ENCODE data around the gene INHBE. TPM values are rescaled to one million over a fixed set of nuclear protein-coding genes. Genes with fewer than 3 reads are reported as not detected.

The INHBE gene
- total RNA-seq, 2 experiments from 2014 or later, result not detected

DNA sequence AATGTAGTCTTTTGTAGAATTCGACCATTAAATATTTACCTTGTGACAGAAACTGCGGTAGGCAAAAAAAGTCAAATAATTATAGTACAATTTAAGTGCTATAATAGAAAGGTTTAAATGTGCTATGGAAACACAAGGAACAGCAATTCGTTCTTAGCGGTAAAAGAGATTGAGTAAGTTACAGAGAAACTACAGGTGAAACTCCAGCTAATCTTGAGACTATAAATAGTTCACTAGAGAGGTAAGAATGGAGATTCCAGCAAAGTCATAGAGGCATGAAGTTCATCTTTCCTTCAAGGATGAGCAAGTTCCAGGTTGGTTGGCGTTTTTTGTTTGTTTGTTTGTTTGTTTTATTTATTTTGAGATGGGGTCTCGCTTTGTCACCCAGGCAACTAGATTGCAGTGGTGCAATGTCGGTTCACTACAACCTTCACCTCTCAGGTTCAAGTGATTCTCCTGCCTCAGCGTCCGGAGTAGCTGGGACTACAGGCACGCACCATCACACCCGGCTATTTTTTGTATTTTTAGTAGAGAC lies 23.4 kb upstream of the INHBE start:
- H3K9me3 Mint-ChIP-seq, result no peaks in the 10 kb centered on the region
- Histone ChIP-seq H3K36me3 (ENCODE audit: insufficient read depth, low read length) (no peaks in the 10 kb centered on the region), H3K9me3 (ENCODE audit: control insufficient read depth in 1 of 2, insufficient read depth in 1 of 2, low read length in 2 of 2) (no peaks in the 10 kb centered on the region), H3K4me1 (ENCODE audit: insufficient read depth, low read length) (peaks cover 29% of the 10 kb centered on the region), H3K4me3 (ENCODE audit: low read length) (peak overlapping the region; percentile 70), H3K27me3 (ENCODE audit: control insufficient read depth in 1 of 2, insufficient read depth in 2 of 2, low read length in 2 of 2) (no peaks in the 10 kb centered on the region), H3K27ac (ENCODE audit: low read depth in 1 of 2, low read length in 2 of 2) (peak overlapping the region; percentile 82 to 94)
- intact Hi-C loops (cut with DNase I, micrococcal nuclease), result no loop called here
- TF ChIP-seq, protein P1, sequence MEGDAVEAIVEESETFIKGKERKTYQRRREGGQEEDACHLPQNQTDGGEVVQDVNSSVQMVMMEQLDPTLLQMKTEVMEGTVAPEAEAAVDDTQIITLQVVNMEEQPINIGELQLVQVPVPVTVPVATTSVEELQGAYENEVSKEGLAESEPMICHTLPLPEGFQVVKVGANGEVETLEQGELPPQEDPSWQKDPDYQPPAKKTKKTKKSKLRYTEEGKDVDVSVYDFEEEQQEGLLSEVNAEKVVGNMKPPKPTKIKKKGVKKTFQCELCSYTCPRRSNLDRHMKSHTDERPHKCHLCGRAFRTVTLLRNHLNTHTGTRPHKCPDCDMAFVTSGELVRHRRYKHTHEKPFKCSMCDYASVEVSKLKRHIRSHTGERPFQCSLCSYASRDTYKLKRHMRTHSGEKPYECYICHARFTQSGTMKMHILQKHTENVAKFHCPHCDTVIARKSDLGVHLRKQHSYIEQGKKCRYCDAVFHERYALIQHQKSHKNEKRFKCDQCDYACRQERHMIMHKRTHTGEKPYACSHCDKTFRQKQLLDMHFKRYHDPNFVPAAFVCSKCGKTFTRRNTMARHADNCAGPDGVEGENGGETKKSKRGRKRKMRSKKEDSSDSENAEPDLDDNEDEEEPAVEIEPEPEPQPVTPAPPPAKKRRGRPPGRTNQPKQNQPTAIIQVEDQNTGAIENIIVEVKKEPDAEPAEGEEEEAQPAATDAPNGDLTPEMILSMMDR (IDR thresholded peaks at IDR 0.05), result no peak
- CTCF ChIA-PET, result interaction anchor here (1.3 to 2.0 kb wide), 2 partner anchors 24 to 27 kb away, joined by 3 to 6 read pairs; partner anchors contain the start of gene GLI1
- no peak for DNase-seq
- H3K4me3 Mint-ChIP-seq, result peak overlapping the region; percentile 97
- peaks cover 36% of the 10 kb centered on the region for H3K4me1 Mint-ChIP-seq (ENCODE audit: low read depth)
- H3K27me3 Mint-ChIP-seq, result no peaks in the 10 kb centered on the region
- ATAC-seq (ENCODE audit: poor library complexity), result no peak
- POLR2A ChIA-PET, result interaction anchor here (1.3 kb wide), 1 partner anchor 27 kb away, joined by 7 read pairs; the partner anchor contains the start of gene GLI1
- H3K36me3 Mint-ChIP-seq (ENCODE audit: low read depth), result peaks cover 15% of the 10 kb centered on the region
- H3K27ac Mint-ChIP-seq, result peak overlapping the region; percentile 99

DNA sequence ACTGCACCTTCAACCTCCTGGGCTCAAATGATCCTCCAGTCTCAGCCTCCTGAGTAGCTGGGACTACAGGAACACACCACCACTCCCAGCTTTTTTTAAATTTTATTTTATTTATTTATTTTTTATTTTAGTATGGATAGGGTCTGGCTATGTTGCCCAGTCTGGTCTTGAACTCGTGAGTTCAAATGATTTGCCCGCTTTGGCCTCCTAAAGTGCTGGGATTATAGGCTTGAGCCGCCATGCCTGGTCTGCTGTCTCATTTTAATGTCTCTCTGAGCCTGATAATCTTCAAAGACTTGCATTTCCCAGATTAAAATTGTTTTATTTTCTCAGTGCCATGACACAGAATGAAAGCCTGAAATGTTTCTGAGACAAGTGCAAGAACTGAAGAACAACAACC lies 21.7 kb upstream of the INHBE start:
- no peak overlapping the region for H3K27ac Mint-ChIP-seq
- no peak overlapping the region for H3K4me3 Mint-ChIP-seq
- H3K4me3 ChIP-seq (ENCODE audit: low read length), result no peak overlapping the region
- ChIA-PET POLR2A (interaction anchor here (0.9 to 2.0 kb wide), 2 partner anchors 25 to 44 kb away, joined by 3 to 8 read pairs; partner anchors contain the start of gene GLI1), CTCF (interaction anchor here (0.9 to 1.1 kb wide), 2 partner anchors 26 to 194 kb away, joined by 3 to 5 read pairs; partner anchors contain the start of gene GLI1)
- peaks cover 25% of the 10 kb centered on the region for H3K4me1 Mint-ChIP-seq (ENCODE audit: low read depth)
- no peaks in the 10 kb centered on the region for H3K36me3 ChIP-seq (ENCODE audit: insufficient read depth, low read length)
- no peaks in the 10 kb centered on the region for H3K27me3 Mint-ChIP-seq
- intact Hi-C loops (cut with DNase I, micrococcal nuclease), result no loop called here
- peaks cover 25% of the 10 kb centered on the region for H3K4me1 ChIP-seq (ENCODE audit: insufficient read depth, low read length)
- no peak overlapping the region for H3K27ac ChIP-seq (ENCODE audit: low read depth in 1 of 2, low read length in 2 of 2)
- no peaks in the 10 kb centered on the region for H3K27me3 ChIP-seq (ENCODE audit: control insufficient read depth in 1 of 2, insufficient read depth in 2 of 2, low read length in 2 of 2)
- H3K9me3 ChIP-seq (ENCODE audit: control insufficient read depth in 1 of 2, insufficient read depth in 1 of 2, low read length in 2 of 2), result no peaks in the 10 kb centered on the region
- DNase-seq, result no peak
- ATAC-seq (ENCODE audit: poor library complexity), result no peak
- TF ChIP-seq, protein P1 (IDR thresholded peaks at IDR 0.05), result no peak
- H3K9me3 Mint-ChIP-seq, result no peaks in the 10 kb centered on the region
- peaks cover 15% of the 10 kb centered on the region for H3K36me3 Mint-ChIP-seq (ENCODE audit: low read depth)

DNA sequence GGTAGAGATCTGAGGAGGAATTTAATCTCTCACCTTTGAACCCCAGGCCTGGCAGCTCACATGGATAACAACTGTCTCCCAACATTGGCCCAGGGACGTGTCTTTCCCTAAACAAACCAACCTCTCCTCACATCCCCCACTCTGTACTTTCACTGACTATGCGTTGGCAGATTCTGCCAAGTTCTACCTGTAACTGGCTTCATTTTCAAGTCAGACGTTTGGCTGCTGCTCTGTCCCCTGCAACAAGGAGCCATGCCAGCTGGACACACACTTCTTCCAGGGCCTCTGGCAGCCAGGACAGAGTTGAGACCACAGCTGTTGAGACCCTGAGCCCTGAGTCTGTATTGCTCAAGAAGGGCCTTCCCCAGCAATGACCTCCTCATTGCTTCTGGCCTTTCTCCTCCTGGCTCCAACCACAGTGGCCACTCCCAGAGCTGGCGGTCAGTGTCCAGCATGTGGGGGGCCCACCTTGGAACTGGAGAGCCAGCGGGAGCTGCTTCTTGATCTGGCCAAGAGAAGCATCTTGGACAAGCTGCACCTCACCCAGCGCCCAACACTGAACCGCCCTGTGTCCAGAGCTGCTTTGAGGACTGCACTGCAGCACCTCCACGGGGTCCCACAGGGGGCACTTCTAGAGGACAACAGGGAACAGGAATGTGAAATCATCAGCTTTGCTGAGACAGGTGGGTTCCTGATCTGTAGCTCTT lies 20.4 kb upstream of the INHBE start, which contains the start of gene INHBC:
TSS of gene INHBC (plus strand) at position 268 of the 707 bp plus-strand sequence. CDS start at position 371, 103 bp downstream.
- Mint-ChIP-seq H3K36me3 (ENCODE audit: low read depth) (peaks cover 11% of the 10 kb centered on the region), H3K9me3 (no peaks in the 10 kb centered on the region), H3K27ac (peak within 1 kb of the TSS; percentile 12), H3K27me3 (no peaks in the 10 kb centered on the region), H3K4me3 (peak within 1 kb of the TSS; percentile 62), H3K4me1 (ENCODE audit: low read depth) (peaks cover 18% of the 10 kb centered on the region)
- Histone ChIP-seq H3K36me3 (ENCODE audit: insufficient read depth, low read length) (no peaks in the 10 kb centered on the region), H3K27me3 (ENCODE audit: control insufficient read depth in 1 of 2, insufficient read depth in 2 of 2, low read length in 2 of 2) (no peaks in the 10 kb centered on the region), H3K27ac (ENCODE audit: low read depth in 1 of 2, low read length in 2 of 2) (no peak within 1 kb of the TSS), H3K4me1 (ENCODE audit: insufficient read depth, low read length) (peaks cover 15% of the 10 kb centered on the region), H3K4me3 (ENCODE audit: low read length) (no peak within 1 kb of the TSS), H3K9me3 (ENCODE audit: control insufficient read depth in 1 of 2, insufficient read depth in 1 of 2, low read length in 2 of 2) (no peaks in the 10 kb centered on the region)
- TF ChIP-seq, protein P1 (IDR thresholded peaks at IDR 0.05), result no peak
- intact Hi-C loops (cut with DNase I, micrococcal nuclease), result loop anchor here in 1 of 2 experiments (2.0 kb wide), 1 partner anchor 20 kb away; the partner anchor contains the start of gene INHBE
- POLR2A ChIA-PET, result interaction anchor here (2.0 kb wide), 1 partner anchor 24 kb away, joined by 8 read pairs; the partner anchor contains the start of gene GLI1
- CTCF ChIA-PET, result no interaction called here
- DNase-seq (no peak), ATAC-seq (ENCODE audit: poor library complexity) (no peak)

All from CD4-positive, alpha-beta T cell (primary cell).